ENCODE measurements around the gene TNFRSF18.
"Not testable (repeated sequence)": the region's sequence is repeated elsewhere in the genome, so short reads cannot be mapped to it uniquely, and the experiment has no call there.

The TNFRSF18 gene

GRCh38 chr1:1179346-1179982 lies 26.9 kb downstream of the TNFRSF18 start:
- no peak for DNase-seq (ENCODE audit: low read depth)

- DNase-seq (ENCODE audit: low read depth), result no peak
These were observed 27.5 kb downstream of the TNFRSF18 start for GRCh38 chr1:1178794-1179331.

GRCh38 chr1:1177452-1178206 lies 28.8 kb downstream of the TNFRSF18 start:
- no peak for DNase-seq (ENCODE audit: low read depth)

- DNase-seq (ENCODE audit: low read depth), result no peak
These were observed 29.5 kb downstream of the TNFRSF18 start for GRCh38 chr1:1176931-1177330.

- DNase-seq (ENCODE audit: low read depth), result not testable (repeated sequence)
These were observed 30.2 kb downstream of the TNFRSF18 start for GRCh38 chr1:1176063-1176761.

- DNase-seq (ENCODE audit: low read depth), result no peak
These were observed 30.9 kb downstream of the TNFRSF18 start for GRCh38 chr1:1175221-1176062.

GRCh38 chr1:1173793-1174415 lies 32.5 kb downstream of the TNFRSF18 start, which contains the start of gene TTLL10:
Gene TTLL10, plus strand, starts transcription at chr1:1173880. Its CDS starts 5,336 bp downstream, at chr1:1179216.
- peak; percentile 46 for DNase-seq (ENCODE audit: low read depth)

GRCh38 chr1:1173061-1173792 lies 33.2 kb downstream of the TNFRSF18 start:
- no peak for DNase-seq (ENCODE audit: low read depth)

- no peak for DNase-seq (ENCODE audit: low read depth)
These were observed 34.6 kb downstream of the TNFRSF18 start for GRCh38 chr1:1171546-1172340.

GRCh38 chr1:1171161-1171545 lies 35.2 kb downstream of the TNFRSF18 start:
- no peak for DNase-seq (ENCODE audit: low read depth)

- no peak for DNase-seq (ENCODE audit: low read depth)
These were observed 35.9 kb downstream of the TNFRSF18 start for GRCh38 chr1:1170215-1171091.

- DNase-seq (ENCODE audit: low read depth), result no peak
These were observed 36.8 kb downstream of the TNFRSF18 start for GRCh38 chr1:1169429-1170214.

GRCh38 chr1:1168451-1169411 lies 37.7 kb downstream of the TNFRSF18 start:
- DNase-seq (ENCODE audit: low read depth), result no peak

- no peak for DNase-seq (ENCODE audit: low read depth)
These were observed 38.4 kb downstream of the TNFRSF18 start for GRCh38 chr1:1167841-1168450.

- DNase-seq (ENCODE audit: low read depth), result no peak
These were observed 39.0 kb downstream of the TNFRSF18 start for GRCh38 chr1:1167398-1167821.
